Epithelial cell of proximal tubule (primary cell): ENCODE data around the gene CELF1. TPM values are rescaled to one million over a fixed set of nuclear protein-coding genes. Genes with fewer than 3 reads are reported as not detected.
A peak's percentile ranks its signal among the peaks of the same experiment; 100 is the strongest.
"Not testable (repeated sequence)": the region's sequence is repeated elsewhere in the genome, so short reads cannot be mapped to it uniquely, and the experiment has no call there.

Source experiments
- DNase-seq: peaks from one replicate; pipeline ENCODE4 v3.0.0-alpha.2; 2011; ENCODE audit warnings: low read depth
- H3K4me3 ChIP-seq: 2 replicates; pipeline ENCODE4 v1.5.1; 2011; ENCODE audit warnings: low read depth, mild to moderate bottlenecking, low read length
- CTCF ChIP-seq: conservative IDR thresholded peaks from 2 replicates; pipeline ENCODE4 v1.5.1; 2012; ENCODE audit warnings: low read depth, mild to moderate bottlenecking, low read length
- total RNA-seq: library from RNA; depleted of rRNA; stranded (reverse); fragments of >200 nt; gene quantifications from 2 replicates; pipeline ENCODE4 v1.2.3, GENCODE V29; 2015

The CELF1 gene
- total RNA-seq, 1 donor from 2014 or later: 64.8 TPM

- H3K4me3 ChIP-seq: no peak overlapping the region
- DNase-seq: peak; percentile 76
- TF ChIP-seq CTCF: no peak
Measured at GRCh38 chr11:47538741-47539565, 14.0 kb downstream of the CELF1 start.

- no peak overlapping the region for H3K4me3 ChIP-seq
- DNase-seq: no peak
- no peak for TF ChIP-seq CTCF
Measured at GRCh38 chr11:47536915-47537314, 16.0 kb downstream of the CELF1 start.

GRCh38 chr11:47534704-47535251 is 18.2 kb downstream of the CELF1 start:
- H3K4me3 ChIP-seq: no peak overlapping the region
- TF ChIP-seq CTCF: no peak

DNA sequence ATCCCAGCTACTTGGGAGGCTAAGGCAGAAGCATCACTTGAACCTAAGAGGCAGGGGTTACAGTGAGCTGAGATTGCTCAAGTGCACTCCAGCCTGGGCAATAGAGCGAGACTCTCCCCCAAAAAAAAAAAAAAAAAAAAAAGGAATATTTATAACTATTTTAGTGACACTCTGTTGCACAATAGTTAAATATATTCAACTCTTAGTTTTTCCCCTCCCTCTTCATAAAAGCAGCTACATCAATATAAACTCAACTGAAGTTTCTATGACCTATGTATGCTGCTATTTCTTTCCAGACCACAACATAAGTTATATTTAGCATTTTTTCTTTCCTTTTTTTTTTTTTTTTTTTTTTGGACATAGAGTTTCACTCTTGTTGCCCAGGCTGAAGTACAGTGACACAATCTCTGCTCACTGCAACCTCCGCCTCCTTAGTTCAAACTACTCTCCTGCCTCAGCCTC is 19.2 kb downstream of the CELF1 start:
- DNase-seq: no peak
- no peak overlapping the region for H3K4me3 ChIP-seq
- TF ChIP-seq CTCF: no peak

More at GRCh38 chr11:47534704-47535251, 18.2 kb downstream of the CELF1 start:
- DNase-seq: no peak

- H3K4me3 ChIP-seq: no peak overlapping the region
- TF ChIP-seq CTCF: no peak
- DNase-seq: no peak
Measured at GRCh38 chr11:47532597-47533213, 20.2 kb downstream of the CELF1 start.

- DNase-seq: no peak
- H3K4me3 ChIP-seq: no peak overlapping the region
- TF ChIP-seq CTCF: no peak
Measured at GRCh38 chr11:47531666-47532065, 21.3 kb downstream of the CELF1 start.

DNA sequence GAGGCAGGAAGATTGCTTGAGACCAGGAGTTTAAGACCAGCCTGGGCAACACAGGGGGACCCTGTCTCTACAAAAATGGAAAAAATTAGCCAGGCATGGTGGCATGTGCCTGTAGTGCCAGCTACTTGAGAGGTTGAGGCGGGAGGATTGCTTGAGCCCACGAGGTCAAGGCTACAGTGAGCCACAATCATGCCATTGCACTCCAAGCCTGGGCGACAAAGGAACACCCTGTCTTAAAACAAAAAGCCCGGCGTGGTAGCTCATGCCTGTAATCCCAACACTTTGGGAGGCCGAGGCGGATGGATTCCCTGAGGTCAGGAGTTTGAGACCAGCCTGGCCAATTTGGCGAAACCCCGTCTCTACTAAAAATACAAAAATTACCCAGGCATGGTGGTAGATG is 22.2 kb downstream of the CELF1 start:
- DNase-seq, H3K4me3 ChIP-seq: not testable (repeated sequence)
